Measurements from ENCODE around the gene CDC6.

- TF ChIP-seq JUN (IDR thresholded peaks at IDR 0.05; ENCODE audit: borderline replicate concordance, insufficient read depth, insufficient read length, low read depth) = no peak
- TF ChIP-seq CTCF (IDR thresholded peaks at IDR 0.05; ENCODE audit: extremely low read depth in 1 of 2, insufficient read depth in 1 of 2, low read depth in 1 of 2, low read length in 2 of 2) = no peak
- TF ChIP-seq EZH2 (IDR thresholded peaks at IDR 0.05; ENCODE audit: borderline replicate concordance, low read depth, low read length, severe bottlenecking) = no peak
- TF ChIP-seq MYC (IDR thresholded peaks at IDR 0.05; ENCODE audit: low read depth, low read length) = no peak
- no peak for TF ChIP-seq POLR2A (IDR thresholded peaks at IDR 0.05; ENCODE audit: low read depth, low read length)
- TF ChIP-seq POLR2AphosphoS5 (IDR thresholded peaks at IDR 0.05; ENCODE audit: insufficient read depth, low read depth, low read length) = no peak
- TF ChIP-seq MAX (IDR thresholded peaks at IDR 0.05; ENCODE audit: insufficient read depth, insufficient read length) = no peak
Measured at GRCh38 chr17:40287159-40287493, 553 bp upstream of the CDC6 start.

Measured in endothelial cell of umbilical vein (primary cell).